K562 (cell line): ENCODE data around the gene SEC24A. TPM values are rescaled to one million over a fixed set of nuclear protein-coding genes. Genes with fewer than 3 reads are reported as not detected.

Experiments used
- CAMTA2 ChIP-seq: fragments of 250-450 bp; sonication (Bioruptor Pico); conservative IDR thresholded peaks from 2 replicates; pipeline ENCODE4 v1.5.1; 2022
- CBX1 ChIP-seq: sonication (generic); IDR thresholded peaks from 2 replicates; pipeline ENCODE4 v1.6.1; 2016; ENCODE audit warnings: antibody characterized with exemption, low read depth, mild to moderate bottlenecking
- CHD2 ChIP-seq: IDR thresholded peaks from 2 replicates; pipeline ENCODE4 v1.6.1; 2011; ENCODE audit warnings: low read depth, low read length
- DACH1 ChIP-seq: fragments of 450-650 bp; IDR thresholded peaks from 2 replicates; pipeline ENCODE4 v1.6.1; 2018; ENCODE audit not compliant: partially characterized antibody
- ETV5 ChIP-seq: sonication (generic); formaldehyde crosslinking; IDR thresholded peaks from 2 replicates; pipeline ENCODE4 v1.4.0; 2020; ENCODE audit warnings: low read depth, mild to moderate bottlenecking, missing genetic modification reagents
- GATAD2B ChIP-seq: fragments of 450-650 bp; IDR thresholded peaks from 2 replicates; pipeline ENCODE4 v1.6.1; 2017; ENCODE audit warnings: mild to moderate bottlenecking, borderline replicate concordance
- HNRNPUL1 ChIP-seq: fragments of 200-400 bp; formaldehyde crosslinking; IDR thresholded peaks from 2 replicates; pipeline ENCODE4 v1.6.1; 2017; ENCODE audit warnings: low read length
- NEUROD1 ChIP-seq: fragments of 150-350 bp; IDR thresholded peaks from 2 replicates; pipeline ENCODE4 v1.6.1; 2014; ENCODE audit warnings: borderline replicate concordance, low read length, low read depth; ENCODE audit not compliant: partially characterized antibody
- NR1H2 ChIP-seq: sonication (generic); formaldehyde crosslinking; IDR thresholded peaks from 2 replicates; pipeline ENCODE4 v1.4.0; 2020; ENCODE audit warnings: mild to moderate bottlenecking, missing genetic modification reagents
- NR2C2 ChIP-seq, 2 experiments: fragments of 200-800 bp in 1 of 2; sonication (Bioruptor generic) in 1 of 2; sonication (generic) in 1 of 2; formaldehyde crosslinking in 1 of 2; IDR thresholded peaks; 2 replicates each; pipeline versions ENCODE4 v1.6.1 to v1.8.0; 2016 to 2022; ENCODE audit warnings: mild to moderate bottlenecking in 1 of 2, missing compliant biosample characterization in 1 of 2, missing genetic modification characterization in 1 of 2, missing genetic modification reagents in 1 of 2
- RBM25 ChIP-seq: fragments of 200-400 bp; formaldehyde crosslinking; IDR thresholded peaks from 2 replicates; pipeline ENCODE4 v1.6.1; 2018; ENCODE audit warnings: low read length, low read depth, moderate library complexity; ENCODE audit not compliant: severe bottlenecking
- TCF7 ChIP-seq: sonication (generic); IDR thresholded peaks from 2 replicates; pipeline ENCODE4 v1.6.1; 2016; ENCODE audit warnings: antibody characterized with exemption, borderline replicate concordance
- ZBTB7A ChIP-seq: IDR thresholded peaks from 2 replicates; pipeline ENCODE4 v1.6.1; 2011; ENCODE audit warnings: low read depth, mild to moderate bottlenecking, low read length, moderate library complexity, borderline replicate concordance; ENCODE audit not compliant: control insufficient read depth
- ZKSCAN8 ChIP-seq: fragments of 200-800 bp; sonication (Bioruptor generic); IDR thresholded peaks from 2 replicates; pipeline ENCODE4 v1.6.1; 2016; ENCODE audit warnings: missing genetic modification characterization, missing compliant biosample characterization
- polyA plus RNA-seq, 8 experiments: library from polyadenylated mRNA; depleted of rRNA in 4 of 8; stranded (reverse) in 5 of 8; unstranded in 3 of 8; fragments of >200 nt; fragmentation: Nextera tagmentation in 2 of 8; fragmentation: Illumina TruSeq in 1 of 8; extraction: Ambion mirVana in 2 of 8; extraction: Trizol in 1 of 8; gene quantifications; 2 replicates each; pipeline versions ENCODE4 v1.2.1 to v1.2.3, GENCODE V29; 2011 to 2014; ENCODE audit warnings: inconsistent platforms in 1 of 8, missing spikeins in 1 of 8
- total RNA-seq, 7 experiments: library from RNA; depleted of rRNA in 6 of 7; stranded (reverse); fragments of >200 nt in 6 of 7; fragmentation: Illumina TruSeq in 2 of 7; extraction: Trizol in 2 of 7; gene quantifications; 2 replicates each; pipeline versions ENCODE4 v1.2.1 to v1.2.3, GENCODE V29; 2011 to 2021; ENCODE audit warnings: low replicate concordance in 1 of 7
- TF ChIP-seq, protein P1 (sequence below): sonication (generic); formaldehyde crosslinking; IDR thresholded peaks from 2 replicates; pipeline ENCODE4 v1.8.0; 2022; ENCODE audit warnings: mild to moderate bottlenecking, missing genetic modification reagents
- TF ChIP-seq, protein P2 (sequence below): fragments of 200-400 bp; formaldehyde crosslinking; IDR thresholded peaks from 2 replicates; pipeline ENCODE4 v1.6.1; 2017; ENCODE audit warnings: mild to moderate bottlenecking, low read depth, low read length, moderate library complexity
- TF ChIP-seq, protein P3 (sequence below): sonication (generic); formaldehyde crosslinking; IDR thresholded peaks from 2 replicates; pipeline ENCODE4 v1.8.0; 2022; ENCODE audit warnings: missing genetic modification reagents, mild to moderate bottlenecking, moderate library complexity, borderline replicate concordance
- TF ChIP-seq, protein P4 (sequence below): sonication (generic); formaldehyde crosslinking; IDR thresholded peaks from 2 replicates; pipeline ENCODE4 v1.8.0; 2023; ENCODE audit warnings: mild to moderate bottlenecking, missing genetic modification reagents

The SEC24A gene
- total and polyA plus RNA-seq, 9 of the 15 experiments (the other 6 are each of a cell fraction or from before 2014, with no cell fraction given): 7.9 to 36.5 (median 17.5) TPM

DNA sequence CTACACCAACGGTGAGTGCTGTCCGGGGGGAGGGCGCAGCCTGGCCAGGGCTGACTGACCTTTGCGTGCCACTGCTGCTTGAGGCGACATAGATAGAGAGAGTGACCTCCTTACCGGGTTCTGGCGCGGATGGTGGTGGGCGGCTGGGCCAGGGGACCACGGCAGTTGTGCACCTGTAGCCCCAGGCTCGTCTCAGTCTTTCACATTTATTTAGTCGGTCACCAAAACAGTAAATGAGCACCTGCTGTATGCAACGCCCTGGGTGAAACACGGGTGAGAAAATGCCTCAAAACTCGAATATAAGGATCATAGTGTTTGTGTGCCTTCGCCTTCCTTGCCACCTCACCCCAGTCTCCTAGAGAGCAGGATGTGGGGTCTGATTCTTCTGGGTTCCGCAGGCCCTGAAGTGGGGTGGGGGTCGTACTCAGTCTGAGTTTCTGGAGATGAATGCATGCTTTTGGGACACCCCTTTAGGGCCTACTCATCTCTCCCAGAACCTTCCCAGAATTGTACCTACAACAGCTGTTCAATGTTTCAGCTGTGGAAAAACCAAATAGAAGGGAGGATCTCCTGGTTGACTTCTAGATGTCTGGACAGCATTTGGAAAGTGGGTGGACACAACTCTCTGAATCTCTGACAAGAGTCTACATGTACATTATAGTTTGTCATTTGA, 714 bp downstream of the SEC24A start (continued):
- TF ChIP-seq, protein P1, sequence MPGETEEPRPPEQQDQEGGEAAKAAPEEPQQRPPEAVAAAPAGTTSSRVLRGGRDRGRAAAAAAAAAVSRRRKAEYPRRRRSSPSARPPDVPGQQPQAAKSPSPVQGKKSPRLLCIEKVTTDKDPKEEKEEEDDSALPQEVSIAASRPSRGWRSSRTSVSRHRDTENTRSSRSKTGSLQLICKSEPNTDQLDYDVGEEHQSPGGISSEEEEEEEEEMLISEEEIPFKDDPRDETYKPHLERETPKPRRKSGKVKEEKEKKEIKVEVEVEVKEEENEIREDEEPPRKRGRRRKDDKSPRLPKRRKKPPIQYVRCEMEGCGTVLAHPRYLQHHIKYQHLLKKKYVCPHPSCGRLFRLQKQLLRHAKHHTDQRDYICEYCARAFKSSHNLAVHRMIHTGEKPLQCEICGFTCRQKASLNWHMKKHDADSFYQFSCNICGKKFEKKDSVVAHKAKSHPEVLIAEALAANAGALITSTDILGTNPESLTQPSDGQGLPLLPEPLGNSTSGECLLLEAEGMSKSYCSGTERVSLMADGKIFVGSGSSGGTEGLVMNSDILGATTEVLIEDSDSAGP (CRISPR knock-in tag): 0 out of 2 replicates have a peak, but pooled peaks have one; percentile 4
- TF ChIP-seq GATAD2B (no peak), NR2C2 (CRISPR knock-in tag; IDR thresholded peaks at IDR 0.05) (no peak), NR2C2 (tag; IDR thresholded peaks at IDR 0.05) (0 out of 2 replicates have a peak, but pooled peaks have one; percentile 12), NEUROD1 (no peak), ETV5 (peak; percentile 18; the same call in 1 of the 2 replicates), RBM25 (no peak), CBX1 (peak; percentile 2; the same call in 1 of the 2 replicates), NR1H2 (CRISPR knock-in tag) (0 out of 2 replicates have a peak, but pooled peaks have one; percentile 48), HNRNPUL1 (no peak), TCF7 (no peak), ZKSCAN8 (CRISPR knock-in tag) (peak; percentile 89), CAMTA2 (CRISPR knock-in tag) (no peak), CHD2 (no peak), ZBTB7A (peak; percentile 42; the same call in 1 of the 2 replicates), DACH1 (peak; percentile 70)
- TF ChIP-seq, protein P2, sequence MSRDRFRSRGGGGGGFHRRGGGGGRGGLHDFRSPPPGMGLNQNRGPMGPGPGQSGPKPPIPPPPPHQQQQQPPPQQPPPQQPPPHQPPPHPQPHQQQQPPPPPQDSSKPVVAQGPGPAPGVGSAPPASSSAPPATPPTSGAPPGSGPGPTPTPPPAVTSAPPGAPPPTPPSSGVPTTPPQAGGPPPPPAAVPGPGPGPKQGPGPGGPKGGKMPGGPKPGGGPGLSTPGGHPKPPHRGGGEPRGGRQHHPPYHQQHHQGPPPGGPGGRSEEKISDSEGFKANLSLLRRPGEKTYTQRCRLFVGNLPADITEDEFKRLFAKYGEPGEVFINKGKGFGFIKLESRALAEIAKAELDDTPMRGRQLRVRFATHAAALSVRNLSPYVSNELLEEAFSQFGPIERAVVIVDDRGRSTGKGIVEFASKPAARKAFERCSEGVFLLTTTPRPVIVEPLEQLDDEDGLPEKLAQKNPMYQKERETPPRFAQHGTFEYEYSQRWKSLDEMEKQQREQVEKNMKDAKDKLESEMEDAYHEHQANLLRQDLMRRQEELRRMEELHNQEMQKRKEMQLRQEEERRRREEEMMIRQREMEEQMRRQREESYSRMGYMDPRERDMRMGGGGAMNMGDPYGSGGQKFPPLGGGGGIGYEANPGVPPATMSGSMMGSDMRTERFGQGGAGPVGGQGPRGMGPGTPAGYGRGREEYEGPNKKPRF: no peak
- TF ChIP-seq, protein P3, sequence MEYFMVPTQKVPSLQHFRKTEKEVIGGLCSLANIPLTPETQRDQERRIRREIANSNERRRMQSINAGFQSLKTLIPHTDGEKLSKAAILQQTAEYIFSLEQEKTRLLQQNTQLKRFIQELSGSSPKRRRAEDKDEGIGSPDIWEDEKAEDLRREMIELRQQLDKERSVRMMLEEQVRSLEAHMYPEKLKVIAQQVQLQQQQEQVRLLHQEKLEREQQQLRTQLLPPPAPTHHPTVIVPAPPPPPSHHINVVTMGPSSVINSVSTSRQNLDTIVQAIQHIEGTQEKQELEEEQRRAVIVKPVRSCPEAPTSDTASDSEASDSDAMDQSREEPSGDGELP: 0 out of 2 replicates have a peak, but pooled peaks have one; percentile 30
- TF ChIP-seq, protein P4, sequence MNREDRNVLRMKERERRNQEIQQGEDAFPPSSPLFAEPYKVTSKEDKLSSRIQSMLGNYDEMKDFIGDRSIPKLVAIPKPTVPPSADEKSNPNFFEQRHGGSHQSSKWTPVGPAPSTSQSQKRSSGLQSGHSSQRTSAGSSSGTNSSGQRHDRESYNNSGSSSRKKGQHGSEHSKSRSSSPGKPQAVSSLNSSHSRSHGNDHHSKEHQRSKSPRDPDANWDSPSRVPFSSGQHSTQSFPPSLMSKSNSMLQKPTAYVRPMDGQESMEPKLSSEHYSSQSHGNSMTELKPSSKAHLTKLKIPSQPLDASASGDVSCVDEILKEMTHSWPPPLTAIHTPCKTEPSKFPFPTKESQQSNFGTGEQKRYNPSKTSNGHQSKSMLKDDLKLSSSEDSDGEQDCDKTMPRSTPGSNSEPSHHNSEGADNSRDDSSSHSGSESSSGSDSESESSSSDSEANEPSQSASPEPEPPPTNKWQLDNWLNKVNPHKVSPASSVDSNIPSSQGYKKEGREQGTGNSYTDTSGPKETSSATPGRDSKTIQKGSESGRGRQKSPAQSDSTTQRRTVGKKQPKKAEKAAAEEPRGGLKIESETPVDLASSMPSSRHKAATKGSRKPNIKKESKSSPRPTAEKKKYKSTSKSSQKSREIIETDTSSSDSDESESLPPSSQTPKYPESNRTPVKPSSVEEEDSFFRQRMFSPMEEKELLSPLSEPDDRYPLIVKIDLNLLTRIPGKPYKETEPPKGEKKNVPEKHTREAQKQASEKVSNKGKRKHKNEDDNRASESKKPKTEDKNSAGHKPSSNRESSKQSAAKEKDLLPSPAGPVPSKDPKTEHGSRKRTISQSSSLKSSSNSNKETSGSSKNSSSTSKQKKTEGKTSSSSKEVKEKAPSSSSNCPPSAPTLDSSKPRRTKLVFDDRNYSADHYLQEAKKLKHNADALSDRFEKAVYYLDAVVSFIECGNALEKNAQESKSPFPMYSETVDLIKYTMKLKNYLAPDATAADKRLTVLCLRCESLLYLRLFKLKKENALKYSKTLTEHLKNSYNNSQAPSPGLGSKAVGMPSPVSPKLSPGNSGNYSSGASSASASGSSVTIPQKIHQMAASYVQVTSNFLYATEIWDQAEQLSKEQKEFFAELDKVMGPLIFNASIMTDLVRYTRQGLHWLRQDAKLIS (CRISPR knock-in tag): 0 out of 2 replicates have a peak, but pooled peaks have one; percentile 8
